Measurements from ENCODE around the gene ITPRIPL1.

The ITPRIPL1 gene

GRCh38 chr2:96324721-96325040, 436 bp upstream of the ITPRIPL1 start:
- DNase-seq, result no peak

GRCh38 chr2:96325884-96326255, 753 bp downstream of the ITPRIPL1 start:
- no peak for DNase-seq

- DNase-seq, result no peak
Measured at GRCh38 chr2:96326564-96326963, 1.4 kb downstream of the ITPRIPL1 start.

- DNase-seq, result no peak
Measured at GRCh38 chr2:96326990-96327820, 2.1 kb downstream of the ITPRIPL1 start.

- DNase-seq, result no peak
Measured at GRCh38 chr2:96329456-96329855, 4.3 kb downstream of the ITPRIPL1 start.

- no peak for DNase-seq
Measured at GRCh38 chr2:96329874-96330273, 4.8 kb downstream of the ITPRIPL1 start.

- DNase-seq, result no peak
Measured at GRCh38 chr2:96330407-96330806, 5.3 kb downstream of the ITPRIPL1 start.

GRCh38 chr2:96333708-96334107, 8.6 kb downstream of the ITPRIPL1 start:
- no peak for DNase-seq

GRCh38 chr2:96336104-96336775, 11.1 kb downstream of the ITPRIPL1 start:
- no peak for DNase-seq

GRCh38 chr2:96336873-96337272, 11.8 kb downstream of the ITPRIPL1 start:
- no peak for DNase-seq

- DNase-seq, result no peak
Measured at GRCh38 chr2:96340493-96341414, 15.6 kb downstream of the ITPRIPL1 start.

- no peak for DNase-seq
Measured at GRCh38 chr2:96341641-96342040, 16.5 kb downstream of the ITPRIPL1 start.

- DNase-seq, result no peak
Measured at GRCh38 chr2:96342085-96342484, 17.0 kb downstream of the ITPRIPL1 start.

GRCh38 chr2:96344011-96344410, 18.9 kb downstream of the ITPRIPL1 start:
- DNase-seq, result no peak

- DNase-seq, result no peak
Measured at GRCh38 chr2:96345438-96345837, 20.3 kb downstream of the ITPRIPL1 start.

- DNase-seq, result no peak
Measured at GRCh38 chr2:96345868-96346462, 20.8 kb downstream of the ITPRIPL1 start.

GRCh38 chr2:96347395-96347794, 22.3 kb downstream of the ITPRIPL1 start:
- DNase-seq, result no peak

GRCh38 chr2:96353032-96353561, 28.0 kb downstream of the ITPRIPL1 start:
- DNase-seq, result no peak

GRCh38 chr2:96353606-96354101, 28.5 kb downstream of the ITPRIPL1 start:
- DNase-seq, result no peak

GRCh38 chr2:96354492-96354891, 29.4 kb downstream of the ITPRIPL1 start:
- DNase-seq, result no peak

GRCh38 chr2:96356889-96357288, 31.8 kb downstream of the ITPRIPL1 start:
- no peak for DNase-seq

GRCh38 chr2:96359310-96359709, 34.2 kb downstream of the ITPRIPL1 start:
- DNase-seq, result no peak

- DNase-seq, result no peak
Measured at GRCh38 chr2:96359866-96360265, 34.7 kb downstream of the ITPRIPL1 start.

All from cerebellar nuclear complex (tissue), 1 donor.